Nephron progenitor cell (in vitro differentiated cells): ENCODE results near the gene ARSA.
"Not testable (repeated sequence)": the region's sequence is repeated elsewhere in the genome, so short reads cannot be mapped to it uniquely, and the experiment has no call there.

Experiments used
- DNase-seq: peaks from one replicate; pipeline ENCODE4 v3.0.0; 2021
- H3K27ac Mint-ChIP-seq: 2 replicates; pipeline ENCODE4 v1.8.0; 2021; ENCODE audit warnings: mild to moderate bottlenecking, moderate library complexity, mixed read lengths
- H3K27me3 Mint-ChIP-seq: 2 replicates; pipeline ENCODE4 v1.8.0; 2021; ENCODE audit warnings: mild to moderate bottlenecking, low read depth, mixed read lengths; ENCODE audit not compliant: poor library complexity
- H3K36me3 Mint-ChIP-seq: 2 replicates; pipeline ENCODE4 v1.8.0; 2021; ENCODE audit warnings: low read depth, mixed read lengths
- H3K4me1 Mint-ChIP-seq: 2 replicates; pipeline ENCODE4 v1.8.0; 2021; ENCODE audit warnings: mixed read lengths
- H3K4me3 Mint-ChIP-seq: 2 replicates; pipeline ENCODE4 v1.8.0; 2021; ENCODE audit warnings: mild to moderate bottlenecking, moderate library complexity, mixed read lengths
- H3K9me3 Mint-ChIP-seq: 2 replicates; pipeline ENCODE4 v1.8.0; 2021; ENCODE audit warnings: mild to moderate bottlenecking, moderate library complexity, mixed read lengths
- TF ChIP-seq, protein P1 (sequence below): fragments of 200-600 bp; sonication (generic); IDR thresholded peaks from 2 replicates; pipeline ENCODE4 v1.5.0; 2021; ENCODE audit warnings: antibody characterized with exemption

Gene ARSA

DNA sequence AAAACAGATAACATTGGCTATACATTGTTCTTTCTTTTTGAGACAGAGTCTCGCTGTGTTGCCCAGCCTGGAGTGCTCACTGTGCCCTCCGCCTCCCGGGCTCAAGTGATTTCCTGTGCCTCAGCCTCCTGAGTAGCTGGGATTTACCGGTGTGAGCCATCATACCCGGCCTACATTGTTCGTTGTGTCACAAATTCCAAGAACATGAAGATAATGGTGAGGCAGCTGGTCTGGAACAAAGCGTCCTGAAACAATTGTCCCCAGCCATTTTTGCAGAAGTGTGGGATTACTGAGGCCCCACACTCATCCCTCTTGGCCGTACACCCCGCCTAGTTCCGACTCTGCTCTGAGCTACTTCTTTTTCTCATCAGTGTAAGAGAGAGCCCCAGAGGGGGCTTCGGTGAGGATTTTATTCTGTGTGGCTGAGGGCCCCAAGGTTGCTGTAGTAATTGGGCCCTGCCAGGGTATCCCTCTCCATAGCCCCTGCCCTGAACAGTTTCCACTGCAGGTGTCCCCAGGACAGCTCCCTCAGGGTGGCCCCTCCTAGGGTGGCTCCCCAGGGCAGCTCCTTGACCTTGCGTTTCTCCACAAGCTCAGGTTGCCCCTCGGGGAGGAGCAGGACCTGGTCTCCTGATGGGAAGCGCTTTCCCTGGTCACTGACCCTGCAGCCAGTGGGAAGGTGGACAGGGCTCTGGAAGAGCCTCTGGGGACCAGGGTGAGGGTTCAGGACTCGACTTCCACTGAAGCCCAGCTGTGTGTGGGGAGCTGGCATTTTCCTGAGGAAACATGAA is 13.1 kb upstream of the ARSA start:
- TF ChIP-seq, protein P1, sequence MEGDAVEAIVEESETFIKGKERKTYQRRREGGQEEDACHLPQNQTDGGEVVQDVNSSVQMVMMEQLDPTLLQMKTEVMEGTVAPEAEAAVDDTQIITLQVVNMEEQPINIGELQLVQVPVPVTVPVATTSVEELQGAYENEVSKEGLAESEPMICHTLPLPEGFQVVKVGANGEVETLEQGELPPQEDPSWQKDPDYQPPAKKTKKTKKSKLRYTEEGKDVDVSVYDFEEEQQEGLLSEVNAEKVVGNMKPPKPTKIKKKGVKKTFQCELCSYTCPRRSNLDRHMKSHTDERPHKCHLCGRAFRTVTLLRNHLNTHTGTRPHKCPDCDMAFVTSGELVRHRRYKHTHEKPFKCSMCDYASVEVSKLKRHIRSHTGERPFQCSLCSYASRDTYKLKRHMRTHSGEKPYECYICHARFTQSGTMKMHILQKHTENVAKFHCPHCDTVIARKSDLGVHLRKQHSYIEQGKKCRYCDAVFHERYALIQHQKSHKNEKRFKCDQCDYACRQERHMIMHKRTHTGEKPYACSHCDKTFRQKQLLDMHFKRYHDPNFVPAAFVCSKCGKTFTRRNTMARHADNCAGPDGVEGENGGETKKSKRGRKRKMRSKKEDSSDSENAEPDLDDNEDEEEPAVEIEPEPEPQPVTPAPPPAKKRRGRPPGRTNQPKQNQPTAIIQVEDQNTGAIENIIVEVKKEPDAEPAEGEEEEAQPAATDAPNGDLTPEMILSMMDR, result no peak
- peaks cover 33% of the 10 kb centered on the region for H3K4me1 Mint-ChIP-seq
- H3K4me3 Mint-ChIP-seq, result no peak overlapping the region
- DNase-seq, result no peak
- peaks cover under 1% of the 10 kb centered on the region for H3K36me3 Mint-ChIP-seq
- H3K9me3 Mint-ChIP-seq, result peaks cover 6% of the 10 kb centered on the region
- H3K27ac Mint-ChIP-seq, result peak overlapping the region; percentile 42
- peaks cover 5% of the 10 kb centered on the region for H3K27me3 Mint-ChIP-seq

DNA sequence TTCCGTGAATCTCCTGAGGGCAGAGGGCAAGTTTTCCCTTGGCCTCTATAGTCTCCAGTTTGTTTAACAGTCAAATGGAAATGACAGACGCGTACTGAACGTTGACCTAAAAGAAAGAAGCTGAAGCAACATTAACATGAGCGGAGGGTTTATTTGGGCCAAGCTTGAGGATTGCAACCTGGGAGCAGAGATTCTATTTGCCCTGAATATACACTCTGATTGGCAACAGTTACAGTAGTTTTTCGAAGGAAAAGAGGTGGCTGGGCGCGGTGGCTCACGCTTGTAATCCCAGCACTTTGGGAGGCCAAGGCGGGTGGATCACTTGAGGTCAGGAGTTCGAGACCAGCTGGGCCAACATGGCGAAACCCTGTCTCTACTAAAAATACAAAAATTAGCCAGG is 12.3 kb upstream of the ARSA start:
- H3K27me3 Mint-ChIP-seq, H3K9me3 Mint-ChIP-seq, DNase-seq, H3K36me3 Mint-ChIP-seq, H3K4me3 Mint-ChIP-seq: not testable (repeated sequence)
- H3K4me1 Mint-ChIP-seq, result peaks cover 33% of the 10 kb centered on the region
- H3K27ac Mint-ChIP-seq, result peak overlapping the region; percentile 88

DNA sequence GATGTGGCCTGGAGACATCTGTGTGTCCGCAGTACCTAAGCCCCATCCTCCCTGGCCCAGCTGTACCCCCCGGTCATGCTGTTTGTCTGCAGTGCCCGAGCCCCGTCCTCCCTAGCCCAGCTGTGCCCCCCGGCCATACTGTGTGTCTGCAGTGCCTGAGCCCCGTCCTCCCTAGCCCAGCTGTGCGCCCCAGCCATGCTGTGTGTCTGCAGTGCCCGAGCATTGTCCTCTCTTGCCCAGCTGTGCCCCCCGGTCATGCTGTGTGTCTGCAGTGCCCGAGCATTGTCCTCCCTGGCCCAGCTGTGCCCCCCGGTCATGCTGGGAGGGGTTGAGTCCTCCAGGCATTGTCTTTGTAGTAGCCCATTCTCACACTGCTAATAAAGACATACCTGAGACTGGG is 7.6 kb upstream of the ARSA start:
- no peak for DNase-seq
- H3K36me3 Mint-ChIP-seq, result peaks cover 10% of the 10 kb centered on the region
- no peaks in the 10 kb centered on the region for H3K27me3 Mint-ChIP-seq
- peaks cover 31% of the 10 kb centered on the region for H3K4me1 Mint-ChIP-seq
- no peak overlapping the region for H3K27ac Mint-ChIP-seq
- H3K9me3 Mint-ChIP-seq, result peaks cover 3% of the 10 kb centered on the region
- TF ChIP-seq, protein P1, result no peak
- H3K4me3 Mint-ChIP-seq, result no peak overlapping the region

DNA sequence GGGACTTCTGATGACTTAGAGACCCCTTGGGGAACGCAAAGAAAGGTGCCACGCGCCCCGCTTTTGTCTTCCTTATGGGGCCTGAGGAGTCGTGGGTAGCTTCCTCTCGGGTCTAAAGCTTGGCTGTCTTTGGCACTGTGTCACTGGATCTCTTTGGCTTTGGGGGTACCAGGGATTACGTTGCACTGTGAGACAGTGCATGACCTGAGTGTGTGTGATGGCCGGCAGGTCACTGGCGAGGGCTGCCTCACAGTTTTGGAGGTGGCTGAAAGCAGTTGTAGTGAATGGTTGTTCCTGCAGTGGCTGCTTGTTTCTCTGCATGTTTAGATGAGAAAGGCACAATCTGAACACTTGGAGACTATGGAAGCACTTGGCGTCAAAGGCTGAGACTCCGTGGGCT is 5.8 kb upstream of the ARSA start:
- Mint-ChIP-seq H3K36me3 (peaks cover 10% of the 10 kb centered on the region), H3K27me3 (no peaks in the 10 kb centered on the region), H3K4me1 (peaks cover 35% of the 10 kb centered on the region), H3K9me3 (peaks cover 3% of the 10 kb centered on the region), H3K4me3 (no peak overlapping the region), H3K27ac (no peak overlapping the region)
- no peak for DNase-seq
- TF ChIP-seq, protein P1, result no peak

DNA sequence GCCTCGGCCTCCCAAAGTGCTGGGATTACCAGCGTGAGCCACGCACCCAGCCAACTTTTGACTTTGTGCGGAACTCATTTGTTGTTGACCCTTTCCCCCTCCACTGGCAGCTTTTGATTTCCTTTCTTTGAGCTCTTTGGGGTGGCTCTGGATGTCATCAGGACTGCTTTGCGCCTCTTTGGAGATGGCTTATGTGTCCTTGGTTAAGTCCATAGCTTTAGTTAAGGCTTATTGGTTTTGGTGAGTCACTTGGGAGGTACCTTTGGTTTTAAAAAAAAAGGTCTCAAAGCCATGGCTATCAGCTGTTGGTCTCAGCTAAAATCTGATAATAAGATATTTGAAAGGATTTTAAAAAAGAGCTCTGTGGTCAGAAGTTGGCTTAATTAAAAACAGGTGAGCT is 5.1 kb upstream of the ARSA start:
- no peak overlapping the region for H3K4me3 Mint-ChIP-seq
- peaks cover 3% of the 10 kb centered on the region for H3K9me3 Mint-ChIP-seq
- TF ChIP-seq, protein P1, result no peak
- peaks cover 10% of the 10 kb centered on the region for H3K36me3 Mint-ChIP-seq
- peaks cover 41% of the 10 kb centered on the region for H3K4me1 Mint-ChIP-seq
- no peak for DNase-seq
- no peak overlapping the region for H3K27ac Mint-ChIP-seq
- no peaks in the 10 kb centered on the region for H3K27me3 Mint-ChIP-seq

DNA sequence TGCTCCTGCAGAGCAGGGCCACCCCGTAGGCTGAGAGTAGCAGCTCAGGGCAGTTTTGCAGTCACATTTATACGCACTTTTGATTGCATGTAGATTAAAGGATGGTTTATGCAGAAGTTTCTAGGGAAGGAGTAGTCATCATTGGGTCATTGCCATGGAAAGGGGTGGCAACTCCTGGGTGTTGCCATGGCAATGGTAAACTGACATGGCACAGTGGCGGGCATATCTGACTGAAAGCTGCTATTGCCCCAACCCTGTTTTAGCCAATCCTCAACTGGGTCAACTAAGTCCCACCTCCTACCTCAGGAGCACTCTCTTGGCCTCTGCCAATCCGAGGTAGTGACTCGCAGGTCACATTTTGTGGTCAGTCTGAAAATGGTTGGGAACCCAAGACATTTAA is 2.4 kb upstream of the ARSA start:
- Mint-ChIP-seq H3K36me3 (peaks cover 3% of the 10 kb centered on the region), H3K27ac (no peak overlapping the region), H3K4me3 (no peak overlapping the region), H3K27me3 (no peaks in the 10 kb centered on the region), H3K9me3 (no peaks in the 10 kb centered on the region), H3K4me1 (peaks cover 46% of the 10 kb centered on the region)
- TF ChIP-seq, protein P1, result no peak
- no peak for DNase-seq
